ENCODE measurements around the gene RYR3. TPM values are rescaled to one million over a fixed set of nuclear protein-coding genes. Genes with fewer than 3 reads are reported as not detected.

Gene RYR3
- total RNA-seq, 4 donors from 2014 or later, result 0.38 to 1.8 (median 1.2) TPM

DNA sequence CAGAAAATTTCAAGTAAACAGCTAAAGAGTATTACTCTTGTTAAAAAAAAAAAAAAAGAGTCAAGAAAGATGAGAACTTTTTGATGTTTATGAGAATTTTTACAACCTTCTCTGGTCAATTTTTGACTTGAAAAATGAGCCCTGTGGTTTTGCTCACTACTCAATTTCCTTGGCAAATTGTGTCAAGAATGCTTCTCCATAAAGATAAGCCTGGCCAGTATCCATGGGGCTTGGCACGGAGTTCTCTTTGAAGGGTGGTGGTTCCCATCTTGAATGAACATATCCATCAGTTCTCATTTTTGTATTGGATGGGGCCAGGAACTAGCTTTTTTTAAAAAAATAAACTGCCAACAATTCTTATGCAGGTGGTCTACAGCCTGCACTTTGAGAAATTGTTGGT, 179.9 kb downstream of the RYR3 start:
- 57 to 76% methylated on average over 1 of the region's 1 CpG for WGBS, 2 donors
- TF ChIP-seq POLR2A (IDR thresholded peaks at IDR 0.05), result no peak
- TF ChIP-seq, protein P1, sequence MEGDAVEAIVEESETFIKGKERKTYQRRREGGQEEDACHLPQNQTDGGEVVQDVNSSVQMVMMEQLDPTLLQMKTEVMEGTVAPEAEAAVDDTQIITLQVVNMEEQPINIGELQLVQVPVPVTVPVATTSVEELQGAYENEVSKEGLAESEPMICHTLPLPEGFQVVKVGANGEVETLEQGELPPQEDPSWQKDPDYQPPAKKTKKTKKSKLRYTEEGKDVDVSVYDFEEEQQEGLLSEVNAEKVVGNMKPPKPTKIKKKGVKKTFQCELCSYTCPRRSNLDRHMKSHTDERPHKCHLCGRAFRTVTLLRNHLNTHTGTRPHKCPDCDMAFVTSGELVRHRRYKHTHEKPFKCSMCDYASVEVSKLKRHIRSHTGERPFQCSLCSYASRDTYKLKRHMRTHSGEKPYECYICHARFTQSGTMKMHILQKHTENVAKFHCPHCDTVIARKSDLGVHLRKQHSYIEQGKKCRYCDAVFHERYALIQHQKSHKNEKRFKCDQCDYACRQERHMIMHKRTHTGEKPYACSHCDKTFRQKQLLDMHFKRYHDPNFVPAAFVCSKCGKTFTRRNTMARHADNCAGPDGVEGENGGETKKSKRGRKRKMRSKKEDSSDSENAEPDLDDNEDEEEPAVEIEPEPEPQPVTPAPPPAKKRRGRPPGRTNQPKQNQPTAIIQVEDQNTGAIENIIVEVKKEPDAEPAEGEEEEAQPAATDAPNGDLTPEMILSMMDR (IDR thresholded peaks at IDR 0.05), result no peak
- intact Hi-C loops (cut with DNase I; ENCODE audit: low total_unique reads), result no loop called here
- no peak overlapping the region for H3K4me3 ChIP-seq (ENCODE audit: low read depth, poor library complexity, severe bottlenecking)
- no peak for DNase-seq (ENCODE audit: low spot score in 2 of 2)

DNA sequence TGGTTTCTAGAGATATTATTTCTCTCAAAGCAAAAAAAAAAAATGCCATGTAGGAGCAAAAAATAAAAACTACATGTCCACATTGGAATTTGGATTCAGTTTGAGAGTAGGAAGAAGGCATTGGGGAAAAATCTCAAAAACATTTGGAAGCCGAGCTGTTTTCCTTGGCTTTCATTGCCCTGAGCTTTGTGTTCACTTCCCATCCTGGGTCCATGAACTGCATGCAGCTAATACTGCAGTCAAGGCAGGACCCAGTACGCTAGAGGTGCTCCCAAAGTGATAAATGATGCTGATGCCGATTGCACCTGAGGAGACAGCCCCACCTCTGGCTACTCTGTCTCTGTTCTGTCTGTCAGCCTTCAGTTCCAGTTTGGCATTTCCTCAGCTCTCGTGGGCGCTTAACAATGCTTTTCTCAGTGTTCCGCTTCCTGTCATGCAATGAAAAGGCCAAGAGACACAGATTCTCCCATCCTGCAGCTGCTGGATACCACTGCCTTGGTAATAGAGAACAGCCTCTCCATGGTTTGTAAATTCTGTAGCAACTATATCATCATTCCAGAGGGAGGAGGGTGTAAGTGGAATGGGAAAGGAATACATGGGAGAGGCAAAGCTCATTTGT, 181.8 kb downstream of the RYR3 start:
- TF ChIP-seq, protein P1 (IDR thresholded peaks at IDR 0.05), result no peak
- no peak for TF ChIP-seq POLR2A (IDR thresholded peaks at IDR 0.05)
- WGBS, 2 donors, result 51 to 61% methylated on average over 6 of the region's 6 CpGs
- intact Hi-C loops (cut with DNase I; ENCODE audit: low total_unique reads), result no loop called here
- DNase-seq (ENCODE audit: low spot score in 2 of 2), result no peak
- no peak overlapping the region for H3K4me3 ChIP-seq (ENCODE audit: low read depth, poor library complexity, severe bottlenecking)

DNA sequence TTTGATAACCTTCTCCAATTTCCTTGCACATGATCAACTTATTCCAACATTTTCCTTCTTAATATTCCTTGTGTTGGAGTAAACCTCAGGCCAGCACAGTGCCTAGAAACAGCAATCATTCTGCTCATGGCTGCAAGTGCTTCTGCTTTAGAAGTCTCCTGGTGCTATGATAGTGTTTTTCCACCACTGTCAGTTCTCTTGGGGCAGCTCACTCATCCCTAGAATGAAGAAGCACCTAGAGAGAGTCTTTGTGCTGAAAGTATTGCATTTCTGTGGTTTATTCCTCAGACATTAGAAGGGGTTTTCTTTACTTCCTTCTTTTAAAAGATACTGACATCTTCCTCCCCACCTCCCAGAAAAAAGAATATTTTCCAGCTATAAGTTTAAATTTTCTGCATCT, 183.5 kb downstream of the RYR3 start:
- no peak for DNase-seq (ENCODE audit: low spot score in 2 of 2)
- H3K4me3 ChIP-seq (ENCODE audit: low read depth, poor library complexity, severe bottlenecking), result no peak overlapping the region
- TF ChIP-seq, protein P1 (IDR thresholded peaks at IDR 0.05), result no peak
- no peak for TF ChIP-seq POLR2A (IDR thresholded peaks at IDR 0.05)
- intact Hi-C loops (cut with DNase I; ENCODE audit: low total_unique reads), result no loop called here

DNA sequence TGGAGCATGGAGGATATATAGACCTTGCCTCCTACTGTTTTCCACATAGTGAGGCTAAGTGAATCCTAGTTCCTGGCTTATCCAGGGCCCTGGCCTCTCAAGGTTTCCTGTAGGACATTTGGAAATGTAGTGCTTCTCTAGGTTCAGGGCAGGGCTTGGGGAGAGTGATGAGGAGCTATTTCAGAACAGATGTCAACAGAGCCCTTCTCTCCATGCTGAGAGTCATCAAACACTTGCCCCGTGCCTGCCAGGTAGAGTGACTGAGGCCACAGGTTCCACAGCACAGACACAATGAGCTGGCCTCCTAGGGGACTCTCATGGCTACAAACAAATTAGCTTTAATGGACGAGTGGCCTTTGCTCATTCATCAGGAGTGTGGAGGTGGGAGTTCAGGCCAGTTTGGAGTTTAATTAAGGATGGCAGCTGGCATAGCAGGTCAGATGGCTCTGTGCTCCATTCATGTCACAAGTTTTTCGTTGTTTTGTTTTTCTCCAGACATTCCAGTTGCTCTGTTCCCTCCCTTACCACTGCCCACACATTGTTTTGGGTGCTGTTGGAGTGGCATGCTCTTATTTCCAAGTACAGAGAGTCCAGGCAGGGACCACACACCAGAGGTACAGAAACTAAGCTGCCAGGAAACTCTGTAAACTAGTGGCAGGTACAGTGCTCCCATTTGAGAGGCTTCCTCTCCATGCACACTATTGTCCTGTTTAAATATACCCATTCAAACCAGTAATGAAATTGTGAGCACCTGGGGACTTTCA, 189.8 kb downstream of the RYR3 start:
- WGBS, 2 donors, result 70 to 72% methylated on average over 3 of the region's 3 CpGs
- DNase-seq (ENCODE audit: low spot score in 2 of 2), result no peak
- intact Hi-C loops (cut with DNase I; ENCODE audit: low total_unique reads), result no loop called here

DNA sequence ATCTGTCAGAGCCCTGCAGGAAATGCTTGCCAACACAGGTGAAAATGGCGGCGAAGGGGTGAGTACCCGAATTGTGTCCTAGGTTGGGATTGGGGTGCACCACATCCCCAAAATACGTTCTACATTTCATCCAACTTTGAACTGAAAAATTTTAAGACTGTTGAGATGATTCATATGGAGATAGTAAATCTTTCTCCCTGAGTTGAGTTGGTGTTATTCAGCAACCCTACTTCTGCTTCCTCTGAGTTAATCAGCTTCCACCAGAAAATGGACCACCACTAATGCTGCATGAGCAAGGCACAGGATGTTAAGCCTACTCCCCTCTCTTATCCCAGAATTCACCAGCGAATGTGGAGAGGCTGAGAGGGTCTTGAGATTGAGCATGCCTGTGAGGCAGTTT, 192.9 kb downstream of the RYR3 start:
- intact Hi-C loops (cut with DNase I; ENCODE audit: low total_unique reads), result no loop called here

More for the DNA sequence above, 189.8 kb downstream of the RYR3 start:
- no peak overlapping the region for H3K4me3 ChIP-seq (ENCODE audit: low read depth, poor library complexity, severe bottlenecking)
- TF ChIP-seq, protein P1 (IDR thresholded peaks at IDR 0.05), result no peak
- no peak for TF ChIP-seq POLR2A (IDR thresholded peaks at IDR 0.05)

More for the DNA sequence above, 192.9 kb downstream of the RYR3 start:
- no peak for DNase-seq (ENCODE audit: low spot score in 2 of 2)
- 73 to 75% methylated on average over 5 of the region's 5 CpGs for WGBS, 2 donors
- H3K4me3 ChIP-seq (ENCODE audit: low read depth, poor library complexity, severe bottlenecking), result no peak overlapping the region
- TF ChIP-seq, protein P1 (IDR thresholded peaks at IDR 0.05), result no peak
- no peak for TF ChIP-seq POLR2A (IDR thresholded peaks at IDR 0.05)

All from lower leg skin (tissue), 4 donors.